ENCODE measurements around the gene PDE3B.
"Not testable (repeated sequence)": the region's sequence is repeated elsewhere in the genome, so short reads cannot be mapped to it uniquely, and the experiment has no call there.

PDE3B gene

GRCh38 chr11:14861680-14862079 is 218.1 kb downstream of the PDE3B start:
- DNase-seq = peak; percentile 10 to 41
- TF ChIP-seq POLR2A (IDR thresholded peaks at IDR 0.05; ENCODE audit: low read length) (no peak), GATA1 (IDR thresholded peaks at IDR 0.05; ENCODE audit: low read depth, low read length) (no peak)

- not testable (repeated sequence) for DNase-seq
Measured at GRCh38 chr11:14863775-14864174, 220.2 kb downstream of the PDE3B start.

- DNase-seq = no peak
- TF ChIP-seq POLR2A (IDR thresholded peaks at IDR 0.05; ENCODE audit: low read length) (no peak), GATA1 (IDR thresholded peaks at IDR 0.05; ENCODE audit: low read depth, low read length) (no peak)
Measured at GRCh38 chr11:14872032-14872431, 228.4 kb downstream of the PDE3B start.

DNA sequence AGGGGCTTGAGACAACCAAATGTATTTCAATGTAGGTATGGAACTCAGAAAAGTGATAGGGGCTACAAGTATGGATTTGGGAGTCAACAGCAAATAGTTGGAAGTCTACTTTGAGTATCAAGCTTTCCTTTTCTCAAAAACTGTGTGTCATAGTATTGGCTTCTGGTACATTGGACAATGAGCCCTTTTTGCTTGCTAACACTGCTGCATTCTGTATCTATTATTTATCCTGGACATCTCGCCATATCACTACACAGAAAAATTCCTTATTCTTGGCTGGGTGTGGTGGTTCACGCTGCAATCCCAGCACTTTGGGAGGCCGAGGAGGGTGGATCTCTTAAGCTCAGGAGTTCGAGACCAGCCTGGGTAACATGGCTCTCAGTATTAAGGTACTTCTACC is 230.0 kb downstream of the PDE3B start:
- no peak for DNase-seq
- TF ChIP-seq POLR2A (IDR thresholded peaks at IDR 0.05; ENCODE audit: low read length) (no peak), GATA1 (IDR thresholded peaks at IDR 0.05; ENCODE audit: low read depth, low read length) (no peak)

DNA sequence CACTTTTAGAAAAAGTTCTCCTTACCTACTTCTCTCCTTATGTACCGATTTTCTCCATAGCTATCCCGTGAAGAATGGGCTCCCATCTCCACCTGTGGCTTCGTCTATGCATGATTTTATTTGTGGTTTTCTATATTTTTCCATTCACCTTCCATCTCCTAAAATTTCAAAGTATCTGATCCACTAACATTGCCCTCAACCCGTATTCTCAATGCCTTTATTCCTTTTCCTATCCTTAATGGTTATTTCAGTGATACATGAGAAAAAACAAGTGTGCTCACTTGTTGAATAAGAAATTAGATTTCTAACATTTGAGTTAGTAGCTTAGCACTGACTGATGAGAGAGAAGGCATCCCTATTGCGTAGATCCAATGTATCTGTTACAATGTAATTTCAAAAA is 231.6 kb downstream of the PDE3B start:
- no peak for DNase-seq
- TF ChIP-seq POLR2A (IDR thresholded peaks at IDR 0.05; ENCODE audit: low read length) (no peak), GATA1 (IDR thresholded peaks at IDR 0.05; ENCODE audit: low read depth, low read length) (no peak)

DNA sequence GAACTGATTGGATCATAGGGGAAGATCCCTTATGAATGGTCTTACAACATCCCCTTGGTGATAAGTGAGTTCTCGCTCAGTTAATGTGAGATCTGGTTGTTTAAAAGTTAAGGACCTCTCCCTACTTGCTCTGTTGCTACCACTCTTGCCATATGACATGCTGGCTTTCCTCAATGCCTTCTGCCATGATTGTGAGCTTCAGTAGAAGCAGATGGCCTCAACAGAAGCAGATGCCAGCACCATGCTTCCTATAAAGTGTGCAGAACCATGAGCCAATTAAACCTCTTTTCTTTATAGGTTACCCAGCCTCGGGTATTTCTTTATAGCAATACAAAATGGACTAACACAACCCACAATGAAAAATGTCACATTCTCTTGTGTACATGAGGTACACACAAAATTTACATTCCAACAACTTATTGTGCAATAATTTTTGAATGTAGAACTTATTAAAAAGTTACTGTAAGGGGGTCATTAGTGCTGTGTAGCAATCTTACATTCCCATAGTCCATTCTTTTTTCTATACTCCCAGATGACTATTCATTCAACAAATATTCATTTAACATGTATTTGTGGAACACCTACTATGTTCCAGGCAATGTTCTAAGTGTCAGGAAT is 238.1 kb downstream of the PDE3B start:
- no peak for DNase-seq
- TF ChIP-seq GATA1 (IDR thresholded peaks at IDR 0.05; ENCODE audit: low read depth, low read length) = no peak
- TF ChIP-seq POLR2A (IDR thresholded peaks at IDR 0.05; ENCODE audit: low read length) = no peak

- no peak for DNase-seq
Measured at GRCh38 chr11:14882196-14882595, 238.6 kb downstream of the PDE3B start.

GRCh38 chr11:14883683-14884082 is 240.1 kb downstream of the PDE3B start:
- DNase-seq = not testable (repeated sequence)

More at GRCh38 chr11:14882196-14882595, 238.6 kb downstream of the PDE3B start:
- TF ChIP-seq GATA1 (IDR thresholded peaks at IDR 0.05; ENCODE audit: low read depth, low read length) (no peak), POLR2A (IDR thresholded peaks at IDR 0.05; ENCODE audit: low read length) (no peak)

GRCh38 chr11:14884667-14885273 is 241.2 kb downstream of the PDE3B start:
- no peak for DNase-seq

DNA sequence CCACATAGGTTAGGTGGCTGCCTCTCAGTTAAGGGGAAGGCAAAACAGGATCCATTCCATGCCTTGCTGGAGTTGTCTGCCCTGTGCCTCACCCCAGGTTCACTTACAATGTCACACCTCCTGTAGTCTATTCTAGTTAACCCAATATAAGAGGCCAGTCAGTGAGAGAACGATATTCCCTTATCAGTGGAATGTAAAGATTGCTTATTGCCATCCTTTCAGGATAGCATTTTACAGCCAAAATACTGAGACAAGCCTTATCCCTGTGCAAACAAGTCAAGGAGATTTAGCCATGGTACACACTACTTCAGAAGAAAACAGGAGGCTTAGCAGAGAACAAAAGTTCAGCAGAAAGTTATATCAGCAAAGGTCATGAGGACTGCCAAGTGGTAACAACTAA is 242.9 kb downstream of the PDE3B start:
- TF ChIP-seq POLR2A (IDR thresholded peaks at IDR 0.05; ENCODE audit: low read length) (no peak), GATA1 (IDR thresholded peaks at IDR 0.05; ENCODE audit: low read depth, low read length) (no peak)
- DNase-seq = no peak

More at GRCh38 chr11:14884667-14885273, 241.2 kb downstream of the PDE3B start:
- TF ChIP-seq GATA1 (IDR thresholded peaks at IDR 0.05; ENCODE audit: low read depth, low read length) (no peak), POLR2A (IDR thresholded peaks at IDR 0.05; ENCODE audit: low read length) (no peak)

- peak; percentile 93 to 95 for DNase-seq
- TF ChIP-seq GATA1 (IDR thresholded peaks at IDR 0.05; ENCODE audit: low read depth, low read length) = no peak
- peak; percentile 83 for TF ChIP-seq POLR2A (IDR thresholded peaks at IDR 0.05; ENCODE audit: low read length)
Measured at GRCh38 chr11:14891143-14892035, 247.8 kb downstream of the PDE3B start.

GRCh38 chr11:14892036-14892556 is 248.5 kb downstream of the PDE3B start, which contains the start of gene CYP2R1:
Gene CYP2R1 (minus strand): TSS chr11:14892231. CDS start chr11:14892205, 26 bp downstream.
- peak; percentile 96 to 97 for DNase-seq
- TF ChIP-seq POLR2A (IDR thresholded peaks at IDR 0.05; ENCODE audit: low read length) = no peak
- TF ChIP-seq GATA1 (IDR thresholded peaks at IDR 0.05; ENCODE audit: low read depth, low read length) = no peak

GRCh38 chr11:14892577-14892976 is 249.0 kb downstream of the PDE3B start:
- DNase-seq = no peak
- TF ChIP-seq GATA1 (IDR thresholded peaks at IDR 0.05; ENCODE audit: low read depth, low read length) (no peak), POLR2A (IDR thresholded peaks at IDR 0.05; ENCODE audit: low read length) (no peak)
